HepG2 (cell line): ENCODE results near the gene CMTM1. TPM values are rescaled to one million over a fixed set of nuclear protein-coding genes. Genes with fewer than 3 reads are reported as not detected.

ENCODE experiments used
- ATF7-NPFF ChIP-seq: sonication (generic); formaldehyde crosslinking; IDR thresholded peaks from 2 replicates; pipeline ENCODE4 v1.8.1; 2023; ENCODE audit warnings: mild to moderate bottlenecking, low read depth, missing genetic modification reagents, moderate library complexity
- CBX1 ChIP-seq: IDR thresholded peaks from one replicate; pipeline ENCODE4 v1.6.1; 2016; ENCODE audit warnings: antibody characterized with exemption, low read depth
- HDAC2 ChIP-seq: sonication (generic); formaldehyde crosslinking; IDR thresholded peaks from 2 replicates; pipeline ENCODE4 v1.4.0; 2020; ENCODE audit warnings: missing genetic modification reagents
- KLF16 ChIP-seq, 2 experiments: sonication (generic) in 1 of 2; formaldehyde crosslinking in 1 of 2; IDR thresholded peaks; 2 replicates each; pipeline versions ENCODE4 v1.6.1 to v1.8.0; 2016 to 2023; ENCODE audit warnings: missing genetic modification reagents in 2 of 2, missing compliant biosample characterization in 1 of 2
- MIER2 ChIP-seq: IDR thresholded peaks from 2 replicates; pipeline ENCODE4 v1.6.1; 2016; ENCODE audit warnings: missing biosample characterization, missing genetic modification reagents
- MZF1 ChIP-seq: sonication (generic); formaldehyde crosslinking; IDR thresholded peaks from 2 replicates; pipeline ENCODE4 v1.8.1; 2023; ENCODE audit warnings: mild to moderate bottlenecking, missing genetic modification reagents, borderline replicate concordance
- NR3C1 ChIP-seq: sonication (generic); formaldehyde crosslinking; IDR thresholded peaks from 2 replicates; pipeline ENCODE4 v1.4.0; 2020; ENCODE audit warnings: missing genetic modification reagents
- POLR2A ChIP-seq, 2 experiments: IDR thresholded peaks; 2 replicates each; pipeline ENCODE4 v1.6.1; 2011; ENCODE audit warnings: low read depth in 2 of 2, low read length in 2 of 2, mild to moderate bottlenecking in 1 of 2, moderate library complexity in 1 of 2; ENCODE audit not compliant: insufficient read depth in 1 of 2
- RCOR2 ChIP-seq: IDR thresholded peaks from 2 replicates; pipeline ENCODE4 v1.6.1; 2016; ENCODE audit warnings: missing biosample characterization, missing genetic modification reagents
- RXRB ChIP-seq: IDR thresholded peaks from 2 replicates; pipeline ENCODE4 v1.6.1; 2016; ENCODE audit warnings: borderline replicate concordance, missing genetic modification reagents, missing compliant biosample characterization
- ZBTB21 ChIP-seq: sonication (generic); formaldehyde crosslinking; IDR thresholded peaks from 2 replicates; pipeline ENCODE4 v1.4.0; 2020; ENCODE audit warnings: missing genetic modification reagents
- ZNF274 ChIP-seq: sonication (generic); formaldehyde crosslinking; IDR thresholded peaks from 2 replicates; pipeline ENCODE4 v1.5.1; 2020; ENCODE audit warnings: mild to moderate bottlenecking, missing genetic modification reagents
- ZNF446 ChIP-seq: sonication (generic); formaldehyde crosslinking; IDR thresholded peaks from 2 replicates; pipeline ENCODE4 v1.5.0; 2020; ENCODE audit warnings: mild to moderate bottlenecking, missing genetic modification reagents
- ZNF552 ChIP-seq: sonication (generic); formaldehyde crosslinking; IDR thresholded peaks from 2 replicates; pipeline ENCODE4 v1.9.0; 2022; ENCODE audit warnings: missing genetic modification reagents, mild to moderate bottlenecking, borderline replicate concordance
- ZNF782 ChIP-seq: sonication (generic); formaldehyde crosslinking; IDR thresholded peaks from 2 replicates; pipeline ENCODE4 v1.4.0; 2020; ENCODE audit warnings: missing genetic modification reagents, mild to moderate bottlenecking, borderline replicate concordance
- polyA plus RNA-seq, 8 experiments: library from polyadenylated mRNA; depleted of rRNA in 3 of 8; stranded (reverse) in 7 of 8; unstranded in 1 of 8; fragments of >200 nt; fragmentation: Illumina TruSeq in 4 of 8; extraction: Trizol in 4 of 8; gene quantifications; 2 replicates each; pipeline versions ENCODE4 v1.2.1 to v1.2.3, GENCODE V29; 2011 to 2016; ENCODE audit warnings: low read depth in 4 of 8, missing spikeins in 1 of 8, mixed read lengths in 1 of 8; ENCODE audit not compliant: insufficient read depth in 1 of 8
- total RNA-seq, 5 experiments: library from RNA; depleted of rRNA; stranded (reverse); fragments of >200 nt; fragmentation: Illumina TruSeq; extraction: Trizol; gene quantifications; 2 replicates each; pipeline ENCODE4 v1.2.3, GENCODE V29; 2016; ENCODE audit warnings: low read depth in 1 of 5
- TF ChIP-seq, protein P1 (sequence below): sonication (generic); formaldehyde crosslinking; IDR thresholded peaks from 2 replicates; pipeline ENCODE4 v1.4.0; 2020; ENCODE audit warnings: missing genetic modification reagents
- TF ChIP-seq, protein P2 (sequence below), 2 experiments: sonication (generic) in 1 of 2; formaldehyde crosslinking in 1 of 2; IDR thresholded peaks; 2 replicates each; pipeline versions ENCODE4 v1.4.0 to v1.6.1; 2018 to 2020; ENCODE audit warnings: missing genetic modification reagents in 2 of 2, borderline replicate concordance in 1 of 2, low read depth in 1 of 2, mild to moderate bottlenecking in 1 of 2, missing biosample characterization in 1 of 2
- TF ChIP-seq, protein P3 (sequence below): sonication (generic); formaldehyde crosslinking; conservative IDR thresholded peaks from 2 replicates; pipeline ENCODE4 v1.8.0; 2022; ENCODE audit warnings: mild to moderate bottlenecking, moderate library complexity, missing genetic modification reagents
- TF ChIP-seq, protein P4 (sequence below): sonication (generic); formaldehyde crosslinking; IDR thresholded peaks from 2 replicates; pipeline ENCODE4 v1.8.0; 2022; ENCODE audit warnings: missing genetic modification reagents, low read depth, mild to moderate bottlenecking, borderline replicate concordance
- TF ChIP-seq, protein P5 (sequence below): sonication (generic); formaldehyde crosslinking; IDR thresholded peaks from 2 replicates; pipeline ENCODE4 v1.4.0; 2020; ENCODE audit warnings: missing genetic modification reagents, mild to moderate bottlenecking, borderline replicate concordance

Gene CMTM1
- total and polyA plus RNA-seq, 2 of the 13 experiments (the other 11 are each of a cell fraction or from before 2014, with no cell fraction given) = 1.7 to 2.9 TPM

DNA sequence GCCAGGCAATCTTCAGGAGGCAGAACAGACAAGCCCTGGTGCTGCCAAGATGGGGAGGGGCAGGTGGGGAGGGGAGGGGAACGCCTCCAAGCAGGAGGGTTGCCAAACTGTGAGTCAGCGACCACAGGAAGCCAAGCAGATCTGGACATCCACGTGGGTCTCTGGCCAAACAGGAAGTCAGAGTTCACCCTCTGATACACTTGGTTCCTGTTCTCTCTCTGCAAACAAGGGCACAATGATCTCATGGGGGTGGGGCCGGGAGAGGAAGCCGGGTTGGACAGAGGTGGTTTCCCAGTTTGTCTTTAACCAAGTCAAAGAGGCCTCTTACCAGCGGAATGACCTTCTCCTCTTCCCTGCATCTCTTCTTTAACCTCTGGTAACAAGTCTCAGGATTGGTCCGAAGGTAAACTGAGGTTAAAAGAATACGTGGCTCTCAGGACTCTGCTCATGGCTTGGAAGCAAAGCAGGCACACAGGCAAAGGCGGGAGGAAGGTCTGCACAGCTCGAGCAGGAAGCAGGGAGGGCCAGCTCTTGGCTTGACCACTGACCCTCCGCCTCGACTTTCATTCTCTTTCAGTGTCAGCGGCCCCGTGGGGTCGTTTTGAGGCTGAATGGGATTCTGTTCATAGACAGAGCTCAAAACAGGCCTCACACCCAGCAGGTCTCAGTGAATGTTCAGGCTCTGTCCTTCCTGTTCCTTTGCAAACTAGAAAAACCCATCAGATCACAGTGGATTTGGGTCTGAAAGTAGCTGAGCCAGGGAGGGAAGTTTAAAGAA is 49.2 kb upstream of the CMTM1 start (continued):
- TF ChIP-seq KLF16 (CRISPR knock-in tag; IDR thresholded peaks at IDR 0.05) = peak in 1 of 2 experiments; percentile 91; a peak in 2 of 4 replicates
- TF ChIP-seq, protein P1, sequence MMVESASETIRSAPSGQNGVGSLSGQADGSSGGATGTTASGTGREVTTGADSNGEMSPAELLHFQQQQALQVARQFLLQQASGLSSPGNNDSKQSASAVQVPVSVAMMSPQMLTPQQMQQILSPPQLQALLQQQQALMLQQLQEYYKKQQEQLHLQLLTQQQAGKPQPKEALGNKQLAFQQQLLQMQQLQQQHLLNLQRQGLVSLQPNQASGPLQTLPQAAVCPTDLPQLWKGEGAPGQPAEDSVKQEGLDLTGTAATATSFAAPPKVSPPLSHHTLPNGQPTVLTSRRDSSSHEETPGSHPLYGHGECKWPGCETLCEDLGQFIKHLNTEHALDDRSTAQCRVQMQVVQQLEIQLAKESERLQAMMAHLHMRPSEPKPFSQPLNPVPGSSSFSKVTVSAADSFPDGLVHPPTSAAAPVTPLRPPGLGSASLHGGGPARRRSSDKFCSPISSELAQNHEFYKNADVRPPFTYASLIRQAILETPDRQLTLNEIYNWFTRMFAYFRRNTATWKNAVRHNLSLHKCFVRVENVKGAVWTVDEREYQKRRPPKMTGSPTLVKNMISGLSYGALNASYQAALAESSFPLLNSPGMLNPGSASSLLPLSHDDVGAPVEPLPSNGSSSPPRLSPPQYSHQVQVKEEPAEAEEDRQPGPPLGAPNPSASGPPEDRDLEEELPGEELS (CRISPR knock-in tag) = peak; percentile 98
- TF ChIP-seq, protein P2, sequence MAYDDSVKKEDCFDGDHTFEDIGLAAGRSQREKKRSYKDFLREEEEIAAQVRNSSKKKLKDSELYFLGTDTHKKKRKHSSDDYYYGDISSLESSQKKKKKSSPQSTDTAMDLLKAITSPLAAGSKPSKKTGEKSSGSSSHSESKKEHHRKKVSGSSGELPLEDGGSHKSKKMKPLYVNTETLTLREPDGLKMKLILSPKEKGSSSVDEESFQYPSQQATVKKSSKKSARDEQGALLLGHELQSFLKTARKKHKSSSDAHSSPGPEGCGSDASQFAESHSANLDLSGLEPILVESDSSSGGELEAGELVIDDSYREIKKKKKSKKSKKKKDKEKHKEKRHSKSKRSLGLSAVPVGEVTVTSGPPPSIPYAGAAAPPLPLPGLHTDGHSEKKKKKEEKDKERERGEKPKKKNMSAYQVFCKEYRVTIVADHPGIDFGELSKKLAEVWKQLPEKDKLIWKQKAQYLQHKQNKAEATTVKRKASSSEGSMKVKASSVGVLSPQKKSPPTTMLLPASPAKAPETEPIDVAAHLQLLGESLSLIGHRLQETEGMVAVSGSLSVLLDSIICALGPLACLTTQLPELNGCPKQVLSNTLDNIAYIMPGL (CRISPR knock-in tag; IDR thresholded peaks at IDR 0.05; ENCODE audit: borderline replicate concordance in 1 of 2, low read depth in 1 of 2) = peak; percentile 70 to 83
- TF ChIP-seq, protein P3, sequence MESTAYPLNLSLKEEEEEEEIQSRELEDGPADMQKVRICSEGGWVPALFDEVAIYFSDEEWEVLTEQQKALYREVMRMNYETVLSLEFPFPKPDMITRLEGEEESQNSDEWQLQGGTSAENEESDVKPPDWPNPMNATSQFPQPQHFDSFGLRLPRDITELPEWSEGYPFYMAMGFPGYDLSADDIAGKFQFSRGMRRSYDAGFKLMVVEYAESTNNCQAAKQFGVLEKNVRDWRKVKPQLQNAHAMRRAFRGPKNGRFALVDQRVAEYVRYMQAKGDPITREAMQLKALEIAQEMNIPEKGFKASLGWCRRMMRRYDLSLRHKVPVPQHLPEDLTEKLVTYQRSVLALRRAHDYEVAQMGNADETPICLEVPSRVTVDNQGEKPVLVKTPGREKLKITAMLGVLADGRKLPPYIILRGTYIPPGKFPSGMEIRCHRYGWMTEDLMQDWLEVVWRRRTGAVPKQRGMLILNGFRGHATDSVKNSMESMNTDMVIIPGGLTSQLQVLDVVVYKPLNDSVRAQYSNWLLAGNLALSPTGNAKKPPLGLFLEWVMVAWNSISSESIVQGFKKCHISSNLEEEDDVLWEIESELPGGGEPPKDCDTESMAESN (CRISPR knock-in tag) = peak; percentile 91
- TF ChIP-seq RXRB (CRISPR knock-in tag) = peak; percentile 96
- peak; percentile 95 for TF ChIP-seq HDAC2
- peak; percentile 85 for TF ChIP-seq ATF7-NPFF (CRISPR knock-in tag)
- TF ChIP-seq NR3C1 (CRISPR knock-in tag) = no peak
- peak; percentile 47; the same call in 1 of the 2 replicates for TF ChIP-seq ZBTB21 (CRISPR knock-in tag)
- TF ChIP-seq MIER2 (CRISPR knock-in tag) = peak; percentile 79
- TF ChIP-seq ZNF446 (CRISPR knock-in tag) = no peak; the same call in 1 of the 2 replicates
- TF ChIP-seq MZF1 (CRISPR knock-in tag) = no peak
- TF ChIP-seq, protein P4, sequence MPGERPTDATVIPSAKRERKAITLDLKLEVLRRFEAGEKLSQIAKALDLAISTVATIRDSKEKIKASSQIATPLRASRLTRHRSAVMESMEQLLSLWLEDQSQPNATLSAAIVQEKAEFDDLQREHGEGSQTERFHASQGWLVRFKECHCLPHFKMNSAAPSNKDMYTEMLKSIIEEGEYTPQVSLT (CRISPR knock-in tag) = no peak
- TF ChIP-seq RCOR2 (CRISPR knock-in tag) = peak; percentile 56
- TF ChIP-seq ZNF552 = 0 out of 2 replicates have a peak, but pooled peaks have one; percentile 52
- TF ChIP-seq, protein P5, sequence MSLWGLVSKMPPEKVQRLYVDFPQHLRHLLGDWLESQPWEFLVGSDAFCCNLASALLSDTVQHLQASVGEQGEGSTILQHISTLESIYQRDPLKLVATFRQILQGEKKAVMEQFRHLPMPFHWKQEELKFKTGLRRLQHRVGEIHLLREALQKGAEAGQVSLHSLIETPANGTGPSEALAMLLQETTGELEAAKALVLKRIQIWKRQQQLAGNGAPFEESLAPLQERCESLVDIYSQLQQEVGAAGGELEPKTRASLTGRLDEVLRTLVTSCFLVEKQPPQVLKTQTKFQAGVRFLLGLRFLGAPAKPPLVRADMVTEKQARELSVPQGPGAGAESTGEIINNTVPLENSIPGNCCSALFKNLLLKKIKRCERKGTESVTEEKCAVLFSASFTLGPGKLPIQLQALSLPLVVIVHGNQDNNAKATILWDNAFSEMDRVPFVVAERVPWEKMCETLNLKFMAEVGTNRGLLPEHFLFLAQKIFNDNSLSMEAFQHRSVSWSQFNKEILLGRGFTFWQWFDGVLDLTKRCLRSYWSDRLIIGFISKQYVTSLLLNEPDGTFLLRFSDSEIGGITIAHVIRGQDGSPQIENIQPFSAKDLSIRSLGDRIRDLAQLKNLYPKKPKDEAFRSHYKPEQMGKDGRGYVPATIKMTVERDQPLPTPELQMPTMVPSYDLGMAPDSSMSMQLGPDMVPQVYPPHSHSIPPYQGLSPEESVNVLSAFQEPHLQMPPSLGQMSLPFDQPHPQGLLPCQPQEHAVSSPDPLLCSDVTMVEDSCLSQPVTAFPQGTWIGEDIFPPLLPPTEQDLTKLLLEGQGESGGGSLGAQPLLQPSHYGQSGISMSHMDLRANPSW (CRISPR knock-in tag) = peak; percentile 88
- TF ChIP-seq POLR2A (IDR thresholded peaks at IDR 0.05; ENCODE audit: insufficient read depth in 1 of 2, low read depth in 2 of 2, low read length in 2 of 2) = peak; percentile 81 to 94
- peak; percentile 13; the same call in 1 of the 2 replicates for TF ChIP-seq ZNF782
- TF ChIP-seq ZNF274 (CRISPR knock-in tag) = no peak
- TF ChIP-seq CBX1 = peak; percentile 41
